ENCODE measurements around the gene SIGMAR1. TPM values are rescaled to one million over a fixed set of nuclear protein-coding genes. Genes with fewer than 3 reads are reported as not detected.

SIGMAR1 gene
- total RNA-seq, 2 donors from 2014 or later: 103 to 142 TPM

GRCh38 chr9:34655394-34655793, 17.8 kb upstream of the SIGMAR1 start:
- no peak overlapping the region for H3K4me3 ChIP-seq
- TF ChIP-seq POLR2A (IDR thresholded peaks at IDR 0.05) (no peak), POLR2AphosphoS5 (IDR thresholded peaks at IDR 0.05) (no peak)
- TF ChIP-seq, protein P1, sequence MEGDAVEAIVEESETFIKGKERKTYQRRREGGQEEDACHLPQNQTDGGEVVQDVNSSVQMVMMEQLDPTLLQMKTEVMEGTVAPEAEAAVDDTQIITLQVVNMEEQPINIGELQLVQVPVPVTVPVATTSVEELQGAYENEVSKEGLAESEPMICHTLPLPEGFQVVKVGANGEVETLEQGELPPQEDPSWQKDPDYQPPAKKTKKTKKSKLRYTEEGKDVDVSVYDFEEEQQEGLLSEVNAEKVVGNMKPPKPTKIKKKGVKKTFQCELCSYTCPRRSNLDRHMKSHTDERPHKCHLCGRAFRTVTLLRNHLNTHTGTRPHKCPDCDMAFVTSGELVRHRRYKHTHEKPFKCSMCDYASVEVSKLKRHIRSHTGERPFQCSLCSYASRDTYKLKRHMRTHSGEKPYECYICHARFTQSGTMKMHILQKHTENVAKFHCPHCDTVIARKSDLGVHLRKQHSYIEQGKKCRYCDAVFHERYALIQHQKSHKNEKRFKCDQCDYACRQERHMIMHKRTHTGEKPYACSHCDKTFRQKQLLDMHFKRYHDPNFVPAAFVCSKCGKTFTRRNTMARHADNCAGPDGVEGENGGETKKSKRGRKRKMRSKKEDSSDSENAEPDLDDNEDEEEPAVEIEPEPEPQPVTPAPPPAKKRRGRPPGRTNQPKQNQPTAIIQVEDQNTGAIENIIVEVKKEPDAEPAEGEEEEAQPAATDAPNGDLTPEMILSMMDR (IDR thresholded peaks at IDR 0.05): no peak
- peak overlapping the region; percentile 38 to 62 for H3K27ac ChIP-seq
- H3K27me3 ChIP-seq (replicated peaks; ENCODE audit: insufficient read depth): no peaks in the 10 kb centered on the region
- intact Hi-C loops (cut with DNase I): no loop called here
- DNase-seq (ENCODE audit: low spot score): no peak
- 54% methylated on average over 5 of the region's 5 CpGs for WGBS
- H3K4me1 ChIP-seq (replicated peaks): peaks cover 20% of the 10 kb centered on the region
- no peaks in the 10 kb centered on the region for H3K9me3 ChIP-seq
- no peaks in the 10 kb centered on the region for H3K36me3 ChIP-seq

DNA sequence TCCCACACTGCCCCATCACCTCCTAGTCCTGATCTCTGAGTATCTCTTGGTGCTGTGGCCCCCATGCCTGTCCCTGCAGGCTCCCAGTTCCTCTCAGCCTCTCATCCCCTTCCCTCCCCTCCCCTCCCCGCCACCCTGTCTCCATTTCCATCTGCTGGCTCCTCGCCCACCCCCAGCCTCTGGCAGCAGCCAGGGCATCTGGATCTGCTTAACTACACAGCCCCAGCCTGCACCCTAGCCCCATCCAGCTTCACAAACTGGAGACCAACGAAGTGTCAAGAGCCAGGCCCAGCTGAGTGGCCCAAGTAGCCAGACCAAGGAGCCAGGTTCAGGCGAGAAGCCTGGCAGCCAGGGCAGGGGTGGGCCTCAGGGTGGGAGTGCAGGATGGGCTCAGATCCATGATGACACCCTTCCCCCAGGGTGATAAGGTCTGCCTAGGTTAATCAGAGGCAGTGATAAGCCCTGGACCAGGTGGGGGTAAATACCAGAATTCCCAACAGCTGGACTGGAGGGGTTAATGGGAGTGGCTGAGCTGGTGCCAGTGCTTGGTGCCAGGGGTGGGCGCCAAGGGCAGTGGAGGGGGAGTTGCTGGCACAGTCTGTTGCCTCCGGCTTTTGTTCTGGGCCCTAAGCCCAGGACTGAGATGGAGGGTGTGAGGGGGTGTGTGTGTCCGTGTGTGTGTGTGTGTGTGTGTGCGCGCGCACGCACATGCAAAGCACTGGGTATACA, 16.9 kb upstream of the SIGMAR1 start:
- WGBS: 11% methylated on average over 11 of the region's 11 CpGs
- intact Hi-C loops (cut with DNase I): no loop called here
- Histone ChIP-seq H3K27me3 (replicated peaks; ENCODE audit: insufficient read depth) (no peaks in the 10 kb centered on the region), H3K4me3 (no peak overlapping the region), H3K27ac (peak overlapping the region; percentile 38 to 65), H3K36me3 (peaks cover 0 to 4% of the 10 kb centered on the region in 2 donors), H3K4me1 (replicated peaks) (peaks cover 20% of the 10 kb centered on the region), H3K9me3 (no peaks in the 10 kb centered on the region)
- peak; percentile 66 for DNase-seq (ENCODE audit: low spot score)
- TF ChIP-seq, protein P1 (IDR thresholded peaks at IDR 0.05): no peak
- TF ChIP-seq POLR2AphosphoS5 (IDR thresholded peaks at IDR 0.05): peak; percentile 67

DNA sequence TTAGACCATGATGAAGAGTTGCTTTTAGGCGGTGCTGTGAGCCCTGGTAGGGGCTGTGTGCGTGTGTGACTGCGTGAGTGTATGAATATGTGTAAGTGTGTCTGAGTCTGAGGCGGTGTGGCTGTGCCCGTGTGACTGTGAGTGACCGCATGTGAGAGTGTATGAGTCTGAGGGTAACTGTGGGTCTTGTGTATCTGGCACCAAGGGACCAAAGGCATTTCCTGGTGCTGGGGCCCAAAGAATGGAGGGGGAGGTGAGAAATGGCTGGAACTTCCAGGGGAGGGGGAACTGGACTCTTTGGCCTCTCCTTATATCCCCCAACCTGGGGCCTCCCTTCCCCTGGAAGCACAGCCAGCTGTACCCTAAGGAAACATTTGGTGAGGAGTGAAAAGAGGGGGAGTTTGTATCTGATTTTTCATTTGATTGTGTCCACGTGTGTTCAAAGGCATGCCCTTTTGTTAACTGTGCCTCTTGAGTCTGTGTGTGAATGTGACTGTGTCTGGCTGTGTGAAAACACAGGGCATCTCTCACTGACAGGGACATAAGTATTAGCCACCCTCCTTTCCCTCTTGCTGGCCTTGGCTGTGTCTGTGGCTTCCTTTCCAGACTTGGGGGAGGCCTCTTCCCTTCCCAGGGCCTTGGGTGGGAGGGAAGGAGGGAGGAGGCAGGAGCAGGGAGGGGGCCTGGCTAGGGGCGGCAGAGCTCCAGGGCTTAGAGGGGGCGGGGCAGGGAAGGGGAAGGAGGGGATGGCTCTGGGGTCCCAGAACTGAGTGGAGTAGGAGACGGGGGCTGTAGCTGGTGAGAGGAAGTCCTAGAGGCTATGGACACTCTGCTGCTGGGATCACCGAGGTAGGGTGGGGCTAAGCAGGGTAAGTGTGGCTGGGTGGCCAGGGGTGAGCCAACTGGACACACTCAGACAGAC, 15.8 kb upstream of the SIGMAR1 start:
- intact Hi-C loops (cut with DNase I): no loop called here
- H3K9me3 ChIP-seq: no peaks in the 10 kb centered on the region
- H3K27ac ChIP-seq: peak overlapping the region; percentile 38 to 65
- H3K36me3 ChIP-seq: peaks cover 4 to 5% of the 10 kb centered on the region in 2 donors
- WGBS: 44% methylated on average over 11 of the region's 11 CpGs
- DNase-seq (ENCODE audit: low spot score): no peak
- no peak overlapping the region for H3K4me3 ChIP-seq
- H3K4me1 ChIP-seq (replicated peaks): peaks cover 20% of the 10 kb centered on the region
- no peaks in the 10 kb centered on the region for H3K27me3 ChIP-seq (replicated peaks; ENCODE audit: insufficient read depth)
- TF ChIP-seq, protein P1 (IDR thresholded peaks at IDR 0.05): no peak
- TF ChIP-seq POLR2AphosphoS5 (IDR thresholded peaks at IDR 0.05) (no peak), POLR2A (IDR thresholded peaks at IDR 0.05) (no peak)

DNA sequence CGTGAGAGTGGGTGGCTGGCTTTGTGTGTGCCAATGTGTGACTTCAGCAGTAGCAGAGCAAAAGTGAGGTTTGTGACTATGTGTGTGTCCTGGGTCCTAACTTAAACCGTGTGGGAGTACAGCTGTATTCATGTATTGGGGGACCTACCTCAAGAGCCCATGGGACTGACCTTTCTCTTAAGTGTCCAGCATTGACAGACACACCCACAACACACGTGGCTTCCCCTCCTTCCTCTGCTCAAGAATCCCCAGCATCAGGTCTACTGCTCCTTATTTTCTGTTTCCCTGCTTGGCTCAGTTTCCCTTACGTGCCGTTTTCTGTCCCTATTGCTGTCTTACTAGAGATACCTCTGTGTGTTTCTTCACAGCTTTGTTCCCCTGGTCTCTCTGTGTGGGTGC, 15.0 kb upstream of the SIGMAR1 start:
- peak overlapping the region; percentile 79 to 83 for H3K27ac ChIP-seq
- no peaks in the 10 kb centered on the region for H3K27me3 ChIP-seq (replicated peaks; ENCODE audit: insufficient read depth)
- 28% methylated on average over 5 of the region's 5 CpGs for WGBS
- intact Hi-C loops (cut with DNase I): no loop called here
- peak overlapping the region in 1 of 2 donors; percentile 23 for H3K4me3 ChIP-seq
- no peak for TF ChIP-seq POLR2A (IDR thresholded peaks at IDR 0.05)
- TF ChIP-seq POLR2AphosphoS5 (IDR thresholded peaks at IDR 0.05): no peak
- TF ChIP-seq, protein P1 (IDR thresholded peaks at IDR 0.05): no peak
- no peaks in the 10 kb centered on the region for H3K9me3 ChIP-seq
- peaks cover 25% of the 10 kb centered on the region for H3K4me1 ChIP-seq (replicated peaks)
- DNase-seq (ENCODE audit: low spot score): no peak
- H3K36me3 ChIP-seq: peaks cover 4 to 5% of the 10 kb centered on the region in 2 donors
